ENCODE measurements around the gene CORO1A. TPM values are rescaled to one million over a fixed set of nuclear protein-coding genes. Genes with fewer than 3 reads are reported as not detected.
A peak's percentile ranks its signal among the peaks of the same experiment; 100 is the strongest.

Gene CORO1A
- 10 to 100 TPM in 3 of 4 donors, 1 to 10 TPM in 1; 9.5 to 29.1 (median 23.2) TPM for total RNA-seq

- peaks cover 0 to 6% (median 0%) of the 10 kb centered on the region in 3 donors for H3K36me3 ChIP-seq
- WGBS, 2 donors: 0 to 7% methylated on average over 6 to 23 of the region's 81 CpGs
- no peak for DNase-seq
- TF ChIP-seq, protein P1, sequence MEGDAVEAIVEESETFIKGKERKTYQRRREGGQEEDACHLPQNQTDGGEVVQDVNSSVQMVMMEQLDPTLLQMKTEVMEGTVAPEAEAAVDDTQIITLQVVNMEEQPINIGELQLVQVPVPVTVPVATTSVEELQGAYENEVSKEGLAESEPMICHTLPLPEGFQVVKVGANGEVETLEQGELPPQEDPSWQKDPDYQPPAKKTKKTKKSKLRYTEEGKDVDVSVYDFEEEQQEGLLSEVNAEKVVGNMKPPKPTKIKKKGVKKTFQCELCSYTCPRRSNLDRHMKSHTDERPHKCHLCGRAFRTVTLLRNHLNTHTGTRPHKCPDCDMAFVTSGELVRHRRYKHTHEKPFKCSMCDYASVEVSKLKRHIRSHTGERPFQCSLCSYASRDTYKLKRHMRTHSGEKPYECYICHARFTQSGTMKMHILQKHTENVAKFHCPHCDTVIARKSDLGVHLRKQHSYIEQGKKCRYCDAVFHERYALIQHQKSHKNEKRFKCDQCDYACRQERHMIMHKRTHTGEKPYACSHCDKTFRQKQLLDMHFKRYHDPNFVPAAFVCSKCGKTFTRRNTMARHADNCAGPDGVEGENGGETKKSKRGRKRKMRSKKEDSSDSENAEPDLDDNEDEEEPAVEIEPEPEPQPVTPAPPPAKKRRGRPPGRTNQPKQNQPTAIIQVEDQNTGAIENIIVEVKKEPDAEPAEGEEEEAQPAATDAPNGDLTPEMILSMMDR (IDR thresholded peaks at IDR 0.05): no peak
- TF ChIP-seq POLR2A (IDR thresholded peaks at IDR 0.05): peak in 2 of 4 donors; percentile 30 to 72
- H3K4me3 ChIP-seq: peak within 1 kb of the TSS; percentile 42 to 78 (median 58)
- peaks cover 4 to 49% (median 27%) of the 10 kb centered on the region in 3 donors for H3K4me1 ChIP-seq
- peak within 1 kb of the TSS; percentile 87 to 91 (median 90) for H3K27ac ChIP-seq
- H3K27me3 ChIP-seq: no peaks in the 10 kb centered on the region
- intact Hi-C loops (cut with DNase I): no loop called here
- no peaks in the 10 kb centered on the region for H3K9me3 ChIP-seq
Measured at GRCh38 chr16:30183233-30184095, at the start of gene CORO1A. Gene CORO1A, plus strand, starts transcription at chr16:30183602. Its CDS starts 1,608 bp downstream, at chr16:30185210.

DNA sequence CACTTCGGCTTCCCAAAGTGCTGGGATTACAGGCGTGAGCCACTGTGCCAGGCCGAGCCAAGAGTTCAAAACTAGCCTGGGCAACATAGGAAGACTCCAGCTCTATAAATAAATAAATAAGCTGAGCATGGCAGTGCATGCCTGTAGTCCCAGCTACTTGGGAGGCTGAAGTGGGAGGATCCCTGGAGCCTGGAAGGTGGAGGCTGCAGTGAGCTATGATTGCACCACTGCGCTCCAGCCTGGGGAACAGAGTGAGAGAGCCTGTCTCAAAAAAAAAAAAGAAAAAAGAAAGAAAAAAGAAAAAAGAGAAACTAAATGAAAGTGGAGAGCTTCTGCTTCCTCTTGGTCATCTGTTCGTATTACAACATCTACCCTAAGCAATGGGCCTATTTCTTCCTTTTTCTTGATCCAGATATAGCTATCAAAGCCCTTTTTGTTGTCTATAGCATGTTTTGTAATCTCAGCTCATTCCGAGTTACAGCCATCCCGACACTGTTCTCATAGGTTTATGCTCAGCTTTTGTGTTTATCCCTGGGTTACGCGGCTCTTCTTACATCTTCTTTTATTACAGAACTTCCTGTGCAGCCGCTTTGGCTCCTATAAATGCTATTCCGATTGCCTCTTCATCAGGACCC lies 46.3 kb upstream of the CORO1A start:
- Histone ChIP-seq H3K27ac (no peak overlapping the region), H3K9me3 (no peaks in the 10 kb centered on the region), H3K36me3 (no peaks in the 10 kb centered on the region), H3K4me3 (no peak overlapping the region), H3K27me3 (no peaks in the 10 kb centered on the region), H3K4me1 (no peaks in the 10 kb centered on the region)
- intact Hi-C loops (cut with DNase I): no loop called here
- no peak for DNase-seq
- 68 to 77% methylated on average over 8 to 9 of the region's 11 CpGs for WGBS, 2 donors
- TF ChIP-seq, protein P1 (IDR thresholded peaks at IDR 0.05): no peak
- no peak for TF ChIP-seq POLR2A (IDR thresholded peaks at IDR 0.05)

DNA sequence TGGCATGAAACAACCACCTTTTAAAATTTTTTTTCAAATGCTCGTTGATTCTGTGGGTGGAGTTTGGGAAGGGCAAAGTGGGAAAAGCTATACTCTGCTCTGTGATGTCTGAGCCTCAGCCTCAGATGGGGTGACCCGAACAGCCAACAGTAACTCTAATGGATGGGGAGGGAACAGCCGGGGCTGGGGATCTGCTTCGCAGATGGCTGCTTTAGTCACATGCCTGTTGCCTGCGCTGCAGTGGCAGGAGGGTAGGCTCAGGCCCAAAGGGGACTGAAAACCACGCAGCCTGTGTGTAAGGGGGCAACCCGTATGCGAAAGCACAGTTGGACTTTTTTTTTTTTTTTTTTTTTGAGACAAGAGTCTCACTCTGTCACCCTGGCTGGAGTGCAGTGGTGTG lies 45.5 kb upstream of the CORO1A start:
- H3K36me3 ChIP-seq: no peaks in the 10 kb centered on the region
- DNase-seq: no peak
- no peaks in the 10 kb centered on the region for H3K27me3 ChIP-seq
- H3K4me3 ChIP-seq: no peak overlapping the region
- H3K27ac ChIP-seq: no peak overlapping the region
- 72 to 82% methylated on average over 7 to 8 of the region's 8 CpGs for WGBS, 2 donors
- H3K4me1 ChIP-seq: no peaks in the 10 kb centered on the region
- intact Hi-C loops (cut with DNase I): no loop called here
- TF ChIP-seq, protein P1 (IDR thresholded peaks at IDR 0.05): no peak
- no peak for TF ChIP-seq POLR2A (IDR thresholded peaks at IDR 0.05)
- no peaks in the 10 kb centered on the region for H3K9me3 ChIP-seq

DNA sequence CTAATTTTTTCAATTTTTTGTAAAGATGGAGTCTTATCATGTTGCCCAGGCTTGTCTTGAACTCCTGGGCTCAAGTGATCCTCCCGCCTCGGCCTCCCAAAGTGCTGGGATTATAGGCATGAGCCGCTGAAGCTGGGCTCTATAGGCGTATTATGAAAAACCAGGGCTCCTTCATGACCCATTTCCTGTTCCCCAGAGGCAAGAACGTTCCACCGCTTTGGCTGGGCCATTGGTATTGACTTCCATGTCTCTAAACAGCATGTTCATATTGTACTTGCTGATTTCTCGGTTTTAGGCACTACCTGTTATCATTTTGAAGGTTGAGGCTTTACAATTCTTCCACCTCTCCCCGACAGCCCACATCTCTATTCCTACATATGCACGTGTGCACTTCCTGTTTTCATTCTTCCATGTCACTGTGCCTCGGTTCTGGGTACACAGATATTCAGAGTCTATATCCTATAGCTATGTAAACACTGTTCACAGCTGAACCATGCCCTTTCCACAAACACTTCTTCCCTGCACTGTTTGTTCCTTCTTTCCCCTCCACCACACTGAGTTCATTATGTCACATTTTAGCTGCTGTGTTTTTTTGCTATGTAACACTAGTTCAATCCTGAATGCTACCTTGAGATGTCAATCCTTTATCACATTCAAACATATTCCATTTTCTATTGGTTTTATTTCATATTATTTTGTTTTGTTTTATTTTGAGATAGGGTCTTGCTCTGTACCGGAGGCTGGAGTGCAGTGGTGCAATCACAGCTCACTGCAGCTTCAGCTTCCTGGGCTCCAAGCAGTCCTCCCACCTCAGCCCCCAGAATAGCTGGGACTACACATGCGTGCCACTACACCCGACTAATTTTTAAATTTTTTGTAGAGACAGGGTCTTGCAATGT lies 43.6 kb upstream of the CORO1A start:
- Histone ChIP-seq H3K36me3 (no peaks in the 10 kb centered on the region), H3K27ac (no peak overlapping the region), H3K9me3 (no peaks in the 10 kb centered on the region), H3K4me3 (no peak overlapping the region), H3K4me1 (no peaks in the 10 kb centered on the region), H3K27me3 (no peaks in the 10 kb centered on the region)
- DNase-seq: no peak
- TF ChIP-seq, protein P1 (IDR thresholded peaks at IDR 0.05): no peak
- TF ChIP-seq POLR2A (IDR thresholded peaks at IDR 0.05): no peak
- intact Hi-C loops (cut with DNase I): no loop called here
- WGBS, 2 donors: 64 to 72% methylated on average over 13 of the region's 13 CpGs
